IMR-90 (cell line): ENCODE data around the gene DCHS2. TPM values are rescaled to one million over a fixed set of nuclear protein-coding genes. Genes with fewer than 3 reads are reported as not detected.

ENCODE experiments used
- ATAC-seq: fragments of 200-7000 bp; cut with Tn5 transposase; 2 replicates; pipeline ENCODE4 v1.9.1; 2020; ENCODE audit warnings: low read depth, mild to moderate bottlenecking, moderate library complexity
- BruUV-seq: library from RNA; stranded (reverse); fragments of 400-500 nt; replicated peaks from 2 replicates; lab custom pipeline; 2021; lab: Mats Ljungman, UMichigan
- CTCF ChIA-PET: fragments of 300-600 bp; formaldehyde crosslinking; extraction: SDS; loops from one replicate; lab custom pipeline; 2021; ENCODE audit warnings: antibody characterized with exemption; lab: Yijun Ruan, JAX
- POLR2A ChIA-PET: fragments of 300-600 bp; sonication (Branson Sonifier 250); formaldehyde crosslinking; loops from one replicate; lab custom pipeline; 2022; ENCODE audit warnings: antibody characterized with exemption; ENCODE audit not compliant: unreplicated experiment; lab: Charles Lee
- DNase-seq: peaks from one replicate; pipeline ENCODE4 v3.0.0; 2013
- H2AFZ ChIP-seq: replicated peaks from 2 replicates; pipeline ENCODE3; 2013; ENCODE audit warnings: low read length, mild to moderate bottlenecking; ENCODE audit not compliant: poor library complexity
- H2AK5ac ChIP-seq: 2 replicates; pipeline ENCODE4 v1.6.1; 2013; ENCODE audit warnings: low read depth, low read length, inconsistent platforms
- H2AK9ac ChIP-seq: replicated peaks from 2 replicates; pipeline ENCODE3; 2013; ENCODE audit warnings: mild to moderate bottlenecking, low read depth, low read length, moderate library complexity; ENCODE audit not compliant: poor library complexity
- H2BK120ac ChIP-seq: 2 replicates; pipeline ENCODE4 v1.6.1; 2013; ENCODE audit warnings: low read depth, low read length, inconsistent platforms
- H2BK15ac ChIP-seq: 3 replicates; pipeline ENCODE4 v1.6.1; 2013; ENCODE audit warnings: low read depth, low read length, inconsistent platforms
- H2BK20ac ChIP-seq: 2 replicates; pipeline ENCODE4 v1.6.1; 2013; ENCODE audit warnings: low read depth, mild to moderate bottlenecking, inconsistent platforms, low read length, moderate library complexity
- H2BK5ac ChIP-seq: 2 replicates; pipeline ENCODE4 v1.6.1; 2013; ENCODE audit warnings: mild to moderate bottlenecking, low read depth, low read length, inconsistent platforms; ENCODE audit not compliant: poor library complexity, severe bottlenecking
- H3K14ac ChIP-seq: replicated peaks from 2 replicates; pipeline ENCODE4 v1.6.1; 2013; ENCODE audit warnings: low read depth, low read length, inconsistent platforms
- H3K18ac ChIP-seq: 2 replicates; pipeline ENCODE4 v1.6.1; 2013; ENCODE audit warnings: low read depth, low read length, control low read depth
- H3K23ac ChIP-seq: 2 replicates; pipeline ENCODE4 v1.6.1; 2013; ENCODE audit warnings: low read depth, low read length, inconsistent platforms
- H3K27ac ChIP-seq: 2 replicates; pipeline ENCODE4 v1.5.1; 2013; ENCODE audit warnings: mild to moderate bottlenecking, control low read depth, low read length; ENCODE audit not compliant: insufficient read depth
- H3K27me3 ChIP-seq: 2 replicates; pipeline ENCODE4 v1.6.1; 2013; ENCODE audit warnings: low read length; ENCODE audit not compliant: control insufficient read depth, insufficient read depth
- H3K36me3 ChIP-seq: 2 replicates; pipeline ENCODE4 v1.6.1; 2013; ENCODE audit warnings: low read length, mixed read lengths; ENCODE audit not compliant: control insufficient read depth, insufficient read depth
- H3K4ac ChIP-seq: 2 replicates; pipeline ENCODE4 v1.6.1; 2013; ENCODE audit warnings: low read depth, low read length, inconsistent platforms
- H3K4me1 ChIP-seq: 2 replicates; pipeline ENCODE4 v1.6.1; 2013; ENCODE audit warnings: low read length, mixed read lengths; ENCODE audit not compliant: control insufficient read depth, insufficient read depth
- H3K4me2 ChIP-seq: 2 replicates; pipeline ENCODE4 v1.6.1; 2013; ENCODE audit warnings: low read depth, mild to moderate bottlenecking, control low read depth, low read length, moderate library complexity
- H3K4me3 ChIP-seq: 2 replicates; pipeline ENCODE4 v1.5.1; 2013; ENCODE audit warnings: low read depth, mild to moderate bottlenecking, control low read depth, low read length, moderate library complexity; ENCODE audit not compliant: insufficient read depth
- H3K56ac ChIP-seq: 2 replicates; pipeline ENCODE4 v1.6.1; 2013; ENCODE audit warnings: low read length, inconsistent platforms; ENCODE audit not compliant: insufficient read depth; ENCODE audit errors: extremely low read depth
- H3K79me1 ChIP-seq, 2 experiments: 2 replicates each; pipeline ENCODE4 v1.6.1; 2013; ENCODE audit warnings: low read length in 2 of 2, inconsistent platforms in 1 of 2, low read depth in 1 of 2
- H3K9ac ChIP-seq: 2 replicates; pipeline ENCODE4 v1.6.1; 2013; ENCODE audit warnings: low read depth, low read length, control low read depth
- H3K9me1 ChIP-seq: 2 replicates; pipeline ENCODE4 v1.6.1; 2013; ENCODE audit warnings: low read length, inconsistent platforms; ENCODE audit not compliant: insufficient read depth
- H3K9me3 ChIP-seq: 2 replicates; pipeline ENCODE4 v1.6.1; 2013; ENCODE audit warnings: low read length; ENCODE audit not compliant: control insufficient read depth, insufficient read depth
- H4K20me1 ChIP-seq: 2 replicates; pipeline ENCODE4 v1.6.1; 2013; ENCODE audit warnings: low read length, inconsistent platforms; ENCODE audit not compliant: insufficient read depth
- H4K5ac ChIP-seq: 2 replicates; pipeline ENCODE4 v1.6.1; 2013; ENCODE audit warnings: mild to moderate bottlenecking, low read depth, low read length, control low read depth
- H4K8ac ChIP-seq, 2 experiments: 2 replicates each; pipeline ENCODE4 v1.6.1; 2013; ENCODE audit warnings: low read depth in 2 of 2, low read length in 2 of 2, control low read depth in 1 of 2, inconsistent platforms in 1 of 2
- H4K91ac ChIP-seq: 2 replicates; pipeline ENCODE4 v1.6.1; 2013; ENCODE audit warnings: low read depth, low read length, inconsistent platforms; ENCODE audit not compliant: insufficient read depth
- CEBPB ChIP-seq: IDR thresholded peaks from 2 replicates; pipeline ENCODE4 v1.6.1; 2012; ENCODE audit warnings: low read depth, low read length, improper control_type of control experiment
- CHD1 ChIP-seq: IDR thresholded peaks from 2 replicates; pipeline ENCODE4 v1.6.1; 2012; ENCODE audit warnings: low read depth, low read length, improper control_type of control experiment
- CTCF ChIP-seq: conservative IDR thresholded peaks from 2 replicates; pipeline ENCODE4 v1.5.1; 2012; ENCODE audit warnings: mild to moderate bottlenecking, low read depth, low read length, improper control_type of control experiment
- ELK1 ChIP-seq: fragments of 150-350 bp; IDR thresholded peaks from 2 replicates; pipeline ENCODE4 v1.6.1; 2016; ENCODE audit warnings: low read depth, mild to moderate bottlenecking, low read length, moderate library complexity, borderline replicate concordance
- MAFK ChIP-seq: IDR thresholded peaks from 2 replicates; pipeline ENCODE4 v1.6.1; 2012; ENCODE audit warnings: low read depth, low read length, improper control_type of control experiment
- MAZ ChIP-seq: IDR thresholded peaks from 2 replicates; pipeline ENCODE4 v1.6.1; 2012; ENCODE audit warnings: low read depth, mild to moderate bottlenecking, low read length, improper control_type of control experiment, moderate library complexity, borderline replicate concordance
- MXI1 ChIP-seq: IDR thresholded peaks from 2 replicates; pipeline ENCODE4 v1.6.1; 2012; ENCODE audit warnings: low read depth, mild to moderate bottlenecking, low read length, moderate library complexity, borderline replicate concordance
- NFE2L2 ChIP-seq: fragments of 150-350 bp; IDR thresholded peaks from 2 replicates; pipeline ENCODE4 v1.6.1; 2016; ENCODE audit warnings: low read depth, mild to moderate bottlenecking, low read length
- POLR2A ChIP-seq: IDR thresholded peaks from 2 replicates; pipeline ENCODE4 v1.6.1; 2012; ENCODE audit warnings: mild to moderate bottlenecking, low read depth, low read length
- RAD21 ChIP-seq: IDR thresholded peaks from 2 replicates; pipeline ENCODE4 v1.6.1; 2012; ENCODE audit warnings: low read length, improper control_type of control experiment
- RCOR1 ChIP-seq: IDR thresholded peaks from 2 replicates; pipeline ENCODE4 v1.6.1; 2012; ENCODE audit warnings: mild to moderate bottlenecking, low read length, improper control_type of control experiment; ENCODE audit not compliant: insufficient replicate concordance
- RFX5 ChIP-seq: IDR thresholded peaks from 2 replicates; pipeline ENCODE4 v1.8.0; 2012; ENCODE audit warnings: low read depth, mild to moderate bottlenecking, low read length, moderate library complexity
- SMC3 ChIP-seq: fragments of 150-350 bp; IDR thresholded peaks from 2 replicates; pipeline ENCODE4 v1.6.1; 2016; ENCODE audit warnings: low read depth, mild to moderate bottlenecking, antibody characterized with exemption, low read length, moderate library complexity
- USF2 ChIP-seq: fragments of 150-350 bp; IDR thresholded peaks from 2 replicates; pipeline ENCODE4 v1.6.1; 2017; ENCODE audit warnings: mild to moderate bottlenecking, antibody characterized with exemption, low read length, low read depth
- WGBS, 2 experiments: methylation state at CpG; one replicate each; pipeline versions ENCODE4 v1.1.5 to v1.1.7; 2013; ENCODE audit warnings: missing lambda C conversion rate in 2 of 2; ENCODE audit not compliant: insufficient read length in 1 of 2; ENCODE audit errors: extremely low coverage in 2 of 2; 5-methylcytosine and 5-hydroxymethylcytosine counted together
- dilution Hi-C: fragments of 300-500 bp; cut with HindIII; formaldehyde crosslinking; loops from one replicate; pipeline ENCODE4 v1.14.3; 2018; ENCODE audit warnings: low sequenced_read_pairs; ENCODE audit not compliant: unreplicated experiment
- in situ Hi-C: fragments of 300-500 bp; cut with MboI; formaldehyde crosslinking; loops from 3 replicates; pipeline ENCODE4 v1.14.3; 2019; ENCODE audit warnings: low sequenced_read_pairs, inconsistent platforms, mixed read lengths
- intact Hi-C: fragments of 100-400 bp; cut with micrococcal nuclease; formaldehyde crosslinking; loops from 2 replicates; pipeline ENCODE4 v1.10.0; 2022
- polyA plus RNA-seq, 3 experiments: library from polyadenylated mRNA; depleted of rRNA; stranded (reverse); fragments of >200 nt; gene quantifications; 2 replicates each; pipeline ENCODE4 v1.2.3, GENCODE V29; 2012; ENCODE audit warnings: low replicate concordance in 1 of 3
- total RNA-seq: library from RNA; depleted of rRNA; stranded (reverse); fragments of >200 nt; gene quantifications from 2 replicates; pipeline ENCODE4 v1.2.3, GENCODE V29; 2012

The DCHS2 gene
- total and polyA plus RNA-seq, 2 of the 4 experiments (the other 2 are of a cell fraction), result not detected

GRCh38 chr4:154328030-154328429 lies 163.6 kb downstream of the DCHS2 start:
- no peak for TF ChIP-seq MAFK
- TF ChIP-seq CHD1, result no peak
- no peak for TF ChIP-seq CTCF
- no peak for TF ChIP-seq RAD21
- TF ChIP-seq POLR2A, result no peak
- TF ChIP-seq CEBPB, result no peak
- no peak for TF ChIP-seq USF2
- TF ChIP-seq RFX5, result no peak
- no peak for TF ChIP-seq MXI1
- no peak for TF ChIP-seq SMC3
- TF ChIP-seq RCOR1, result no peak
- TF ChIP-seq NFE2L2, result no peak
- TF ChIP-seq ELK1, result no peak
- TF ChIP-seq MAZ, result no peak
- H3K9me3 ChIP-seq, result no peaks in the 10 kb centered on the region
- H3K18ac ChIP-seq, result no peak overlapping the region
- H4K20me1 ChIP-seq, result no peaks in the 10 kb centered on the region
- H2AK9ac ChIP-seq, result no peak overlapping the region
- no peak for DNase-seq
- H3K23ac ChIP-seq, result no peak overlapping the region
- no peak overlapping the region for H2BK120ac ChIP-seq
- no peak overlapping the region for H2BK20ac ChIP-seq
- H3K4me1 ChIP-seq, result no peaks in the 10 kb centered on the region
- no peak overlapping the region for H4K91ac ChIP-seq
- H3K4ac ChIP-seq, result no peak overlapping the region
- no peak overlapping the region for H4K5ac ChIP-seq
- no peak overlapping the region for H2AFZ ChIP-seq
- no peak overlapping the region for H3K56ac ChIP-seq
- no peak overlapping the region for H3K14ac ChIP-seq
- H3K9ac ChIP-seq, result no peak overlapping the region
- H3K4me2 ChIP-seq, result no peak overlapping the region
- no peaks in the 10 kb centered on the region for H3K79me1 ChIP-seq
- no peak overlapping the region for H2BK5ac ChIP-seq
- BruUV-seq, result no TSS peak
- no peak overlapping the region for H4K8ac ChIP-seq
- H3K36me3 ChIP-seq, result no peaks in the 10 kb centered on the region
- CTCF ChIA-PET, result no interaction called here
- no peak overlapping the region for H2AK5ac ChIP-seq
- intact Hi-C loops (no loop called here), in situ Hi-C loops (no loop called here), dilution Hi-C loops (no loop called here)
- no peak overlapping the region for H3K4me3 ChIP-seq
- POLR2A ChIA-PET, result no interaction called here
- H3K27me3 ChIP-seq, result 0 out of 2 replicates have a peak, but pooled peaks cover 2% of the 10 kb centered on the region
- no peak for ATAC-seq
- H2BK15ac ChIP-seq, result no peak overlapping the region
- WGBS, 2 experiments, result no CpG with 5 or more reads among the region's 1 CpG
- no peaks in the 10 kb centered on the region for H3K9me1 ChIP-seq
- no peak overlapping the region for H3K27ac ChIP-seq
